Measurements from ENCODE around the gene B3GALT6. TPM values are rescaled to one million over a fixed set of nuclear protein-coding genes. Genes with fewer than 3 reads are reported as not detected.

The B3GALT6 gene
- total RNA-seq, 1 donor from 2014 or later = 31.9 TPM

GRCh38 chr1:1250786-1251284, 18.8 kb downstream of the B3GALT6 start:
- TF ChIP-seq CTCF (IDR thresholded peaks at IDR 0.05; ENCODE audit: unreplicated experiment) = no peak
- Mint-ChIP-seq H3K4me1 (ENCODE audit: low read depth) (no peaks in the 10 kb centered on the region), H3K36me3 (ENCODE audit: insufficient read depth) (peaks cover 10% of the 10 kb centered on the region), H3K27ac (no peak overlapping the region), H3K4me3 (ENCODE audit: low read depth) (no peak overlapping the region), H3K9me3 (ENCODE audit: low read depth) (no peaks in the 10 kb centered on the region), H3K27me3 (peaks cover 3% of the 10 kb centered on the region)
- no peak for DNase-seq (ENCODE audit: low spot score, unreplicated experiment)

DNA sequence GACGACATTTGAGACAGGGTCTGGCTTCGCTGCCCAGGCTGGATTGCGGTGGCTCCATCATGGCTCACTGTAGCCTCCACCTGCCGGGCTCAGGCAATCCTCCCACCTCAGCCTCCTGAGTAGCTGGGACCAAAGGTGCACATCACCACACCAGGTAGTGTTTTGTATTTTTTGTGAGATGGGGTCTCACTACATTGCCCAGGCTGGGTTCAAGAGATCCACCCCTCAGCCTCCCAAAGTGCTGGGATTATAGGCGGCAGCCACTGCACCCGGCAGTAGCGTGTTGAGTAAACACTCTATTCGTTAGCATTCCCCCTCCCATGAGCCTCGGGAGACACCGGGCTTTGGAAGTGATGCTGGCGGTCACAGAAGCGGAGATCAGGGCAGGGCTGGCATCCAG, 21.3 kb downstream of the B3GALT6 start:
- Mint-ChIP-seq H3K27me3 (no peaks in the 10 kb centered on the region), H3K36me3 (ENCODE audit: insufficient read depth) (peaks cover 17% of the 10 kb centered on the region), H3K4me1 (ENCODE audit: low read depth) (no peaks in the 10 kb centered on the region), H3K9me3 (ENCODE audit: low read depth) (no peaks in the 10 kb centered on the region), H3K4me3 (ENCODE audit: low read depth) (no peak overlapping the region), H3K27ac (no peak overlapping the region)
- no peak for TF ChIP-seq CTCF (IDR thresholded peaks at IDR 0.05; ENCODE audit: unreplicated experiment)
- DNase-seq (ENCODE audit: low spot score, unreplicated experiment) = no peak

DNA sequence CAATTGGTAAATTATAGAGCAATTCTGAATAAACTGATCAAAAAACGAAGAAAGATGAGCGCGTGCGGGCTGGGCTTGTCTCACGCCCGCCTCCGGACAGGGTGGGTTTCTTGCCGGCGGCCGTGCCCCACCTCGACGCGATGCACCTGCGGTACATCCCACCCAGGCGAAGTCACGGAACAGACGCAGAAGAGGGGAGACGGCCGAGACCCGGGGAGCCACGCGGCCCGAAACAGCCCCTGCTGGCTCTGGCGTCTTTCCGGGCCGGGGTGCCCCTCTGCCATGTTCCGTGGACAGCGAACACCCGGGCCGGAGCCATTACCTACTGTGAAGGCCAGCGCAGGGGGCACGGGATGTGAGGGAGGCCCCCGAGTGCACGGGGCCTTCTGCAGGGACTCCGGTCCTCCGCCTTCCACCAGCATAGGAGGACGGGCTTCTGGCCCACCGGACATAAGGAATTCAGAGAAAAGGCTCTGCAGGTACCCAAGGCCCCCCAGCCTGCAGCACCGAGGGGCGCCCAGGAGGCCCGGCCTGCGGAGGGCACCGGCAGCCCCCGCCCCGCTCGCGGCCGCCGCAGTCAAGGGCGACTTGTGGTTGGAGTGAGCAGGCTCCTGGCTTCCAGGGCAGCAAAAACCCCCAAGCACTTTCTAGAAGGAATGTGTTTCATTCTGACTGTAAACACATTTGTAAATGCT, 22.1 kb downstream of the B3GALT6 start:
- DNase-seq (ENCODE audit: low spot score, unreplicated experiment) = no peak
- Mint-ChIP-seq H3K4me3 (ENCODE audit: low read depth) (no peak overlapping the region), H3K27ac (no peak overlapping the region), H3K36me3 (ENCODE audit: insufficient read depth) (peaks cover 17% of the 10 kb centered on the region), H3K9me3 (ENCODE audit: low read depth) (no peaks in the 10 kb centered on the region), H3K27me3 (no peaks in the 10 kb centered on the region), H3K4me1 (ENCODE audit: low read depth) (no peaks in the 10 kb centered on the region)
- TF ChIP-seq CTCF (IDR thresholded peaks at IDR 0.05; ENCODE audit: unreplicated experiment) = no peak

DNA sequence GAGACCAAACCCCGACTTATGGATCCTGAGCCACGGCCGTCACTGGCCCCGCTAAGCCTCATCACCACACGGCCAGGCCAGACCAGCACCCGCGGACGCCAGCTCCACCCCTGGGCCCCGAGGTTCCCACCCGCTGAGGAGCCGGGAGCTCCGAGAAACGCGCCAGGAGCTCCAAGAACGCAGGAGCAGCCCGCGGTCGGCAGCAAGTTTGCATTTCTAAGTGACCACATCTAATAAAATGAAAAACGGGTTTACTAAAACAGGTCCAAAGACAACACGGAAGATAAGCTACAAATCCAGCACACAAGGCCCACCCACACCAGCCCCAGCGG, 22.6 kb downstream of the B3GALT6 start:
- no peak for DNase-seq (ENCODE audit: low spot score, unreplicated experiment)
- TF ChIP-seq CTCF (IDR thresholded peaks at IDR 0.05; ENCODE audit: unreplicated experiment) = no peak
- Mint-ChIP-seq H3K4me3 (ENCODE audit: low read depth) (no peak overlapping the region), H3K4me1 (ENCODE audit: low read depth) (no peaks in the 10 kb centered on the region), H3K9me3 (ENCODE audit: low read depth) (no peaks in the 10 kb centered on the region), H3K27ac (no peak overlapping the region), H3K36me3 (ENCODE audit: insufficient read depth) (peaks cover 18% of the 10 kb centered on the region), H3K27me3 (no peaks in the 10 kb centered on the region)

DNA sequence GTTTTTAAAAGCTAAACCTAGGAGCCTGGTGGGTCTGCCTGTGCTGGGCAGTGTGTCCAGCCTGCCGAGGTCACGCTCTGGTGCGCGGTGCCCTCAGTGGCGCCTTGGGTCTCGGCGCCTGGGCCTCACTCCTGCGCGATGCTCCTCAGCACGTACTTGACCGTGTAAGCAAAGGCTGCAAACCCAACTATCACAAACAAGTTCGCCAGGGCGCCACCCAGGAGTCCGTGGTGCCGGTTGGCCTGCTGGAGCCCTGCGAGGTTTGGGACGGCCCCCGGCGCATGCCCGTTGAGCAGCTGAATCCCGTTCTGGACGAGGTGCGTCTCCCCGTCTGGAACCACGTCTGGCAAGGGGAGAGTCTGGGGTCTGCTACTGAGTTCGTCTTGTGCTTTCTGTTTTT, 23.0 kb downstream of the B3GALT6 start:
- no peak for TF ChIP-seq CTCF (IDR thresholded peaks at IDR 0.05; ENCODE audit: unreplicated experiment)
- no peaks in the 10 kb centered on the region for H3K4me1 Mint-ChIP-seq (ENCODE audit: low read depth)
- no peak overlapping the region for H3K4me3 Mint-ChIP-seq (ENCODE audit: low read depth)
- H3K36me3 Mint-ChIP-seq (ENCODE audit: insufficient read depth) = peaks cover 22% of the 10 kb centered on the region
- no peak overlapping the region for H3K27ac Mint-ChIP-seq
- DNase-seq (ENCODE audit: low spot score, unreplicated experiment) = no peak
- H3K27me3 Mint-ChIP-seq = no peaks in the 10 kb centered on the region
- no peaks in the 10 kb centered on the region for H3K9me3 Mint-ChIP-seq (ENCODE audit: low read depth)
